ENCODE measurements around the gene RNF144B.
A peak's percentile ranks its signal among the peaks of the same experiment; 100 is the strongest.
"Not testable (repeated sequence)": the region's sequence is repeated elsewhere in the genome, so short reads cannot be mapped to it uniquely, and the experiment has no call there.

The RNF144B gene

GRCh38 chr6:18380158-18380836, 6.9 kb upstream of the RNF144B start:
- no peak for DNase-seq

GRCh38 chr6:18380851-18381250, 6.3 kb upstream of the RNF144B start:
- no peak for DNase-seq

GRCh38 chr6:18383441-18383840, 3.7 kb upstream of the RNF144B start:
- no peak for DNase-seq

DNA sequence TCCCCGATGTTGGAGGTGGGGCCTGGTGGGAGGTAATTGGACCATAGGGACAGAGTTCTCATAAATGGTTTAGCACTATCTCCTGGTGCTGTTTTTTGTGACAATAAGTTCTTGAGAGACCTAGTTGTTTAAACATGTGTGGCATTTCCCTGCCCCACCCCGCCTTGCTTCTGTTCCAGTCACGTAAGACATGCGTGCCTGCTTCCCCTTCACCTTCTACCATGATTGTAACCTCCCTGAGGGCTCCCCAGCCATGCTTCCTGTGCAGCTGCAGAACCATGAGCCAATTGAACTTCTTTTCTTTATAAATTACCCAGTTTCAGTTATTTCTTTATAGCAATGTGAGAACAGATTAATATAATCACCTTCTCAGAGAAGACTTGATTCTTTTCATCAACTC, 2.5 kb upstream of the RNF144B start:
- DNase-seq: no peak

GRCh38 chr6:18386298-18386976, 713 bp upstream of the RNF144B start:
- no peak for DNase-seq

DNA sequence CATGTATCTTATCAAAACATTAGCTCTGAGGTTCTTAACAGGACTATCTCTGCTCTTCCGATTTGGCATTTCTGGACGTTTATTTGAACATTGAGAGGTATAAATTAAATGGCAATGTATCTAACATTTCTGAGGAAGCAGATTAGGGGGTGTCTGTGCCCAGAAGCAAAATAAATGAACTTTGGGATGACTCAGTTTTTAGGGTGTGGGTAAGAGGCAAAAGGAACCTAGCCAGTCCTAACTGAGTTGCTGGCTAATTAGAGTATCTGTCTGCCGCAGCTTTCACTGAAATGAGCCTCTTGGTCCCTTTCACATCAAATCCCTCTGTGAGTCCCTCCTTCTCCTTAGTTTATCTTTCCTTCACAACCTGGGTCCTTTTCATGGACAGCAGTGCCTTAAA, 1.1 kb downstream of the RNF144B start:
- DNase-seq: peak in 1 of 2 experiments; percentile 3

- no peak for DNase-seq
Observed at GRCh38 chr6:18388942-18389341, 1.8 kb downstream of the RNF144B start.

DNA sequence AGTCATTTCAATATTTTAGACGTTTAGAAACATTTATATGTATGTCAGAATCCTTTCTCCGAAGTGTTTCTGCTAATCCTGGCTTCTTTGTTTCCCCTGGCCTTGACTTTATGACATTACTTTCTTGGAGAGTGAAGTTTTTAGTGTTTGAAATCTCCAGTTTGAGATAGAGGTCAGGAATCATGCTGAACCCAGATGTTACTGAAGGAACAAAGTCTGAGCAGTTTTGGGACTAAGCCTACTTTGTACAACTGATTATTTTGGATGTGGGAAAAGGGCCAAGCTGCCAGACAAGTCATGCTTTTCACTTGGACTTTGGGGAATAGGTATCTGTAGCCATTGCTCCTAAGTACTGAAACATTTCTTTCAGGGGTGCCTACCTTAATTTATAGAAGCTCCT, 2.3 kb downstream of the RNF144B start:
- no peak for DNase-seq

- DNase-seq: no peak
Observed at GRCh38 chr6:18390476-18390875, 3.3 kb downstream of the RNF144B start.

DNA sequence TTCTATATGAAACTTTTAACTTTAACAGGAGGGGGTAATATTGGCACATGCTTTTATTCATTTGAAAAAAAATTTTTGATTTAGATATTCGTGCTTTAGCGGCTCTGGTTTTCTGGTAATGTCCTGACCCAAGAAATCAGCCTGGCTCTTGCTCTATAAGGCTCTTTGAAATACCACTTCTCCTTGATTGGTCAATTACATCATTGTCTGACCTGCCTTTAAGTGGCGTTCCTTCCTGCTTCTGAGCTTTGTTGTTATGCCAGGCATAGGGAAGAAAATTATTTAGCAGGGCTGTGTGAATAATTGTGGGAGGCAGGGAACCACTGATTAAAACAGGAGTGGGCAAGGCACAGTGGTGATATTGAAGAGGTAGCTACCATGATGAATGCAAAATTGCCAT, 3.9 kb downstream of the RNF144B start:
- DNase-seq: no peak

DNA sequence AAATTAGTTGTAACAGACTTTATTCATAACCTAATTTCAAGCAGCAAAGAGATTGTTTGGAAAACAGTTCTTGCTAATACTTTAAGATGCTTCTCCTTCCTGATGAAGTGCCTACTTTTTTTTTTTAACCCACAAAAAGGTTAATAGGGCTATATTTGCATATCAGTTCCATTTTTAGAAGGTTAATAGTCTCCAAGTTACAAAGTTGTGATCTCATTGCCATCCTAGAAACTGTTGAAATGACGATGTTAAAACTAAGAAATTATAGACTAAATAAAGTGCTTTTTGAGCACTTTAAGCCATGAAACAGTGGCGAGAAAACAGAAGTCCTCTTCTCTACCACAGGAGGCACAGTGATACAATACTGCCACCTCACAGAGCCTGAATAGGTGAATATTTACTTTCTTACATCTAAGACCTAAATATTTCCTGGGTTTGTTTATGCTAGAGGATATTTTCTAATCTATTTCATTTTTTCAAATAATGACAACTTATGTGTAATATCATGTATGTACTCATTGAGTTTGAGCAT, 5.3 kb downstream of the RNF144B start:
- no peak for DNase-seq

DNA sequence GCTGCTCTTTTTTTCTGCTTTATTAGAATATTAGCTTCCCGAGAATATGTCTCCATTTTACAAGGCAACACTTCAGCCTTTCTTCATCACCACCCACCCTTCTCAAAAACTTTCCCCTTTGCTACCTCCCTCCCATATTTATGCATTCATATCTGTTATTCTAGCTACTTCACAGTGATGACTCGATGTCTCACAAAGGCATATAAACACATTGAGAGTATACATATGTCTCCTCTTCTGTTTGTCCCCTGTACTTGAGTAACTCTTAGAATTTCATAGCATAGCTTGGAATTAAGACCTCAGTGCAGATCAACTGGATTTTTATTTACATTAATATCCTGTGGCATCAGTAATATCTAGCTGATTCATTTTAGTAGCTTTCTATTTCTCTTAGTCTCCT, 6.5 kb downstream of the RNF144B start:
- no peak for DNase-seq

DNA sequence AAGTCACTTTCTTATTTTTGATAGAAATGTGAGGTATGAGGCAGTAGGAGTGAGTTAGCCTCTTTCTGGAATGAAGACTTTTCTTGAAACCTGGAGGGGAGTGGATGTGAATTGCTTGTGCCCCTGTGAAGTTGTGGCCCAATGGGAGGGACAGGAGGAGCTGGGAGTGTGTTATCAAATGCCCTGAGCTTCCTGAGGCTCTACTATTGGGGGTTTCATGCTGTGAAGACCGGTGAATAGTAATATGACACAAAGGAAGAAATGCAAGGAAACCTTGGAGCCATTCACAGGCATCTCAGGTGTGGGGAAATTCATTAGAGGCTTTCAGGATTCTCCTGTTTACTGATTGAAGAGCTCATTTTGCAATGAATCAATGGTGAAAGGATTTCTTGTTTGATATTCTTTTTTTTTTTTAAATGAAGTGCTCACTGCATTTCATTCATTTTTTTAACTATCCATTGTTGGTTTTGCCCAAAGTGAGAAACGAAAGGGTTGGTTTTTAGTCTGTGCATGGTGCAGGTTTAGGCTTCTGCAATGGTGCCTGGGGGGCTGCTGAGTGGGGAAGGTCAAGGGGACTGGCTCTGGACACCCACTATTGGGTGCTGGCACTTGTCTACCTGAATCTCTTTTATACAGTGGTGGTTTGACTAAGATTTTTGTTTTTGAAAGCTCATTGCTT, 8.2 kb downstream of the RNF144B start:
- no peak for DNase-seq

DNA sequence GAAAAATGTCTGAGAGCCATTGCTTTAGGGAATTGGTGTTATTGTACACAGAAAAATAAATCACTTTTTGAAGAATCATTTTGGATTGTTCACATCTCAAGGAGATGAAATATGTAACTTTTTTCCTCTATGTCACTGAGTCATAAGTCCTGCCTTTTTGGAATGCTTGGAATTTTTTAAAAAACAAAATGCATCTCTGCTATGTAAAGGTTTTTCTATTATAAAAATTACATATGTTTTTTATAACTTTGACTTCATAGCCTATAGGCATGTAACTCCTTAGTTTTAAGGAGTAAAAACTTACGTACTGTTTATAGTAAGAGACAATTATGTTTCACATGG, 8.7 kb downstream of the RNF144B start:
- DNase-seq: no peak

GRCh38 chr6:18397701-18398100, 10.6 kb downstream of the RNF144B start:
- no peak for DNase-seq

DNA sequence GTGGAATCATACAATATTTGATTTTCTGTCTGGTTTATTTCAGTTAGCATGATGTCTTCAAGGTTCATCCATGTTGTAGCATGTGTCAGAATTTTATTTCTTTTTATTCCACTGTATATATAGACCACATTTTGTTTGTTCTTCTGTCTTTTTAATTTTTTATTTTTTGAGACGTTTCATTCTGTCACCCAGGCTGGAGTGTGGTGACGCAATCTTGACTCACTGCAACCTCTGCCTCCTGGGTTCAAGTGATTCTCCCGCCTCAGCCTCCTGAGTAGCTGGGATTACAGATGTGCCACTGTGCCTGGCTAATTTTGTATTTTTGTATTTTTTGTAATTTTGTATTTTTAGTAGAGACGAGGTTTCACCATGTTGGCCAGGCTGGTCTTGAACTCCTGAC, 11.1 kb downstream of the RNF144B start:
- not testable (repeated sequence) for DNase-seq

GRCh38 chr6:18400831-18401446, 13.8 kb downstream of the RNF144B start:
- DNase-seq: no peak

GRCh38 chr6:18404965-18405364, 17.8 kb downstream of the RNF144B start:
- not testable (repeated sequence) for DNase-seq

DNA sequence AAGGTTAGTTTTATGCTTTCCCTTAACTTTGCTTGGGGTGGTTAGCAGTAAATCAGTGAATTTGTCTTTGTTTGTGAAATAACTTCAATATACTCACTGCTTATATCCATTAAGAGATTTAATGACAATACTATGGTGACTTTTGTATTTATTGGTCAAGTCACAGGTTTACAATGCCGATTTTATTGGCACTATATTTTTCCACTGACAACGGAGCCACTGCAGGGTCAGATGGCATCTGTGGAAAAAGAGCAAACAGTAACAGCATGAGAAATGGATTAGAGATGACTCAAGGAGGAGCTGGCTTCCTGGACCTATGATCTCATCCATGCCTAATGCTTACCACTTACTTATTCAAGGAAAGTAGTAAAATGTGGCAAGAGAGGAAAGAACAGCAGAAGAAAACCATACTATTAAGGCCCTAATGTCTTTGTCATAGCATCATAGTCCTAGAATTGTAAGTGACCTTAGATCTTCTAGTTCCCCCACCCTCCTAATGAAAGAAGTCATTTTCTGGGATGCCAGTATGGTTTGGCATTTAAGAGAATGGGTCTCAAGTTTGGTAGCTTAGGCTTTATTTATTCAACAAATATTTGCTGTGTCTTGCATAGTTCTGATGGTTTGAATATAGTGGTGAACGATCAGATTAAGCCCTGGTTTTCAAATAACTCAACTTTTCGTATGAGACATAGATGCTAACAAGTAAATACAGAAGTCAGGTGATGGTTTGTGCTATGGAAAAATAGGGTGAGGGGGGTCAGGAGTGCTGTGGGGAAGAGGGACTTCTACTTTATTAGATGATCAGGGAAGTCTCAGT, 18.5 kb downstream of the RNF144B start:
- peak in 1 of 2 experiments; percentile 10 for DNase-seq

DNA sequence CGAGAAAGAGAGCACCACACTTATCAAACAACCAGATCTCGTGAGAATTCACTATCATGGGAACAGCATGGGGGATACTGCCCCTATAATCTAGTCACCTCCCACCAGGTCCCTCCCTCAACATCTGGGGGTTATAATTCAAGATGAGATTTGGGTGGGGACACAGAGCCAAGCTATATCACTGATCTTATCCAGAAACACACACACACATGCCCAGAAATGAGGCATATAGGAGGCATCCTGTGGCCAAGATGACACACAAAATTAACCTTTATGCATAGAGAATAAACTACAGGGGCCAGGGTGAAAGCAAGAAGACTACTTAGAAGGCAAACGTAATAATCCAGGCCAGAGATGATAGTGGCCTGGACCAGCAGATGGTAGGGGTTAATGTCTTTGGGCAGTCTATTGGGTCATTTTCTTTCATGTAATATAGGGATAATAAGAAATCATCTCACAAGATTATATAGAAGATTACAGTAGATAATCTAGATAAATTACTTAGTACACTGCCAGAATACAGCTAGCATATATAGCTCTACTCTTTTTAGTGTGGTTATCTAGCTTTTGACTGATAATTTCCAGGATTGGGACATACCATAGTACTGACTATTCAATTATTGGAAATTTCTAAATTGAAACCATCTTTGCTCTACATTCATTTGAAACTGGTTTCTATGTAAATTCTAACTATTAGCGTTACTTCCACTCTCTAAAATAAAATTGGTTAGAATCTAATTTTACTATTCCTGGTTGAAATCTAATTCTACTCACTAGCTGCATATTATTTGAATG, 20.0 kb downstream of the RNF144B start:
- no peak for DNase-seq

GRCh38 chr6:18409602-18410001, 22.5 kb downstream of the RNF144B start:
- DNase-seq: not testable (repeated sequence)

DNA sequence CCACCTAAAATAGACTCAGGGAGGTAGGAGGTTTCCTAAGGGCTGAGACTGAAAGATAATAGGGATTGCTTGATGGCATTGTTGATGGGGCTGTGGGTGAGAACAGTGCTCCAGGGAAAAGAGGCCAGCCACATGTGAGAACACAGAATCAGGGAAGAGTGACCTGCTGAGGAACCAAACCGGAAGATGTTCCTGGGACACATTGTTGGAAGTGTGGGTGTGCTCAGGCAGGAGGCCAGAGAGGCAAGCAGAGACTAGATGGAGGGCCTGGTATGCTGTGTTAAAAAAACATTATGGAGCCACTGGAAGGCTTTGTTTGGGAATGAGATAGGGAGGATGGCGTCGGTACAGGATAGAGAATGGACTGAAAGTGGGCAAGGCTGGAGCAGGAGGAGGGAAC, 23.3 kb downstream of the RNF144B start:
- DNase-seq: no peak
